ENCODE measurements around the gene AP3D1. TPM values are rescaled to one million over a fixed set of nuclear protein-coding genes. Genes with fewer than 3 reads are reported as not detected.

Gene AP3D1
- total RNA-seq, 2 experiments from 2014 or later = 80.0 to 99.8 TPM

- CTCF ChIA-PET (ENCODE audit: unreplicated experiment) = no interaction called here
- peaks cover 60% of the 10 kb centered on the region for H3K4me1 ChIP-seq (ENCODE audit: insufficient read depth, low read length, poor library complexity, severe bottlenecking)
- BruUV-seq (replicated peaks) = no TSS peak
- no peaks in the 10 kb centered on the region for H3K9me2 ChIP-seq (ENCODE audit: insufficient read depth, low read length)
- H3K4me3 ChIP-seq (ENCODE audit: low read depth, low read length, poor library complexity, severe bottlenecking) = peak overlapping the region; percentile 18
- peaks cover 5% of the 10 kb centered on the region; the same call in 1 of the 2 replicates for H3K36me3 ChIP-seq (ENCODE audit: insufficient read depth, low read length)
- H3K9me3 ChIP-seq (ENCODE audit: low read length) = no peaks in the 10 kb centered on the region
- peak overlapping the region; percentile 59 for H3K27ac ChIP-seq (ENCODE audit: low read depth, low read length, poor library complexity, severe bottlenecking)
- H4K20me1 ChIP-seq (ENCODE audit: insufficient read depth, low read length) = no peaks in the 10 kb centered on the region
- peak overlapping the region; percentile 62 for H3K4me2 ChIP-seq (ENCODE audit: low read length)
- H2AFZ ChIP-seq (ENCODE audit: low read length) = peak overlapping the region; percentile 79; the same call in 1 of the 2 replicates
- H3K79me2 ChIP-seq (ENCODE audit: insufficient read depth, low read depth, low read length) = no peaks in the 10 kb centered on the region; the same call in 1 of the 2 replicates
- intact Hi-C loops (cut with micrococcal nuclease; ENCODE audit: unreplicated experiment) = no loop called here
- TF ChIP-seq EZH2phosphoT487 (IDR thresholded peaks at IDR 0.05; ENCODE audit: borderline replicate concordance, low read depth, low read length) = no peak
- TF ChIP-seq CTCF (conservative IDR thresholded peaks at IDR 0.05; ENCODE audit: low read length) = no peak
- peak; percentile 58 for DNase-seq (ENCODE audit: low spot score)
- POLR2A ChIA-PET = interaction anchor here (0.6 kb wide), 2 partner anchors 12 to 69 kb away, joined by 3 to 4 read pairs; no protein-coding TSS in a partner anchor
Observed at GRCh38 chr19:2063824-2064223, 87.5 kb downstream of the AP3D1 start.

GRCh38 chr19:2062770-2063169, 88.6 kb downstream of the AP3D1 start:
- Histone ChIP-seq H3K36me3 (ENCODE audit: insufficient read depth, low read length) (no peaks in the 10 kb centered on the region), H3K4me2 (ENCODE audit: low read length) (peak overlapping the region; percentile 91), H3K9me3 (ENCODE audit: low read length) (no peaks in the 10 kb centered on the region), H3K9me2 (ENCODE audit: insufficient read depth, low read length) (no peaks in the 10 kb centered on the region), H3K27ac (ENCODE audit: low read depth, low read length, poor library complexity, severe bottlenecking) (peak overlapping the region; percentile 66), H2AFZ (ENCODE audit: low read length) (no peak overlapping the region; the same call in 1 of the 2 replicates), H3K79me2 (ENCODE audit: insufficient read depth, low read depth, low read length) (no peaks in the 10 kb centered on the region; the same call in 1 of the 2 replicates), H3K4me3 (ENCODE audit: low read depth, low read length, poor library complexity, severe bottlenecking) (peak overlapping the region; percentile 80), H3K4me1 (ENCODE audit: insufficient read depth, low read length, poor library complexity, severe bottlenecking) (peaks cover 64% of the 10 kb centered on the region), H4K20me1 (ENCODE audit: insufficient read depth, low read length) (no peaks in the 10 kb centered on the region)
- BruUV-seq (replicated peaks) = no TSS peak
- intact Hi-C loops (cut with micrococcal nuclease; ENCODE audit: unreplicated experiment) = no loop called here
- DNase-seq (ENCODE audit: low spot score) = no peak
- no peak for TF ChIP-seq CTCF (conservative IDR thresholded peaks at IDR 0.05; ENCODE audit: low read length)
- TF ChIP-seq EZH2phosphoT487 (IDR thresholded peaks at IDR 0.05; ENCODE audit: borderline replicate concordance, low read depth, low read length) = no peak
- ChIA-PET CTCF (ENCODE audit: unreplicated experiment) (no interaction called here), POLR2A (interaction anchor here (1.6 kb wide), 1 partner anchor 11 kb away, joined by 4 read pairs; no protein-coding TSS in a partner anchor)

- peak overlapping the region; percentile 66 for H3K27ac ChIP-seq (ENCODE audit: low read depth, low read length, poor library complexity, severe bottlenecking)
- no peaks in the 10 kb centered on the region for H3K9me3 ChIP-seq (ENCODE audit: low read length)
- intact Hi-C loops (cut with micrococcal nuclease; ENCODE audit: unreplicated experiment) = no loop called here
- TF ChIP-seq EZH2phosphoT487 (IDR thresholded peaks at IDR 0.05; ENCODE audit: borderline replicate concordance, low read depth, low read length) (no peak), CTCF (conservative IDR thresholded peaks at IDR 0.05; ENCODE audit: low read length) (no peak)
- H3K36me3 ChIP-seq (ENCODE audit: insufficient read depth, low read length) = no peaks in the 10 kb centered on the region
- peaks cover 64% of the 10 kb centered on the region for H3K4me1 ChIP-seq (ENCODE audit: insufficient read depth, low read length, poor library complexity, severe bottlenecking)
- H3K79me2 ChIP-seq (ENCODE audit: insufficient read depth, low read depth, low read length) = no peaks in the 10 kb centered on the region; the same call in 1 of the 2 replicates
- no peak for DNase-seq (ENCODE audit: low spot score)
- no peaks in the 10 kb centered on the region for H4K20me1 ChIP-seq (ENCODE audit: insufficient read depth, low read length)
- ChIA-PET POLR2A (interaction anchor here (1.0 to 1.6 kb wide), 2 partner anchors 10 to 20 kb away, joined by 3 to 4 read pairs; no protein-coding TSS in a partner anchor), CTCF (ENCODE audit: unreplicated experiment) (no interaction called here)
- H3K4me2 ChIP-seq (ENCODE audit: low read length) = peak overlapping the region; percentile 91
- H2AFZ ChIP-seq (ENCODE audit: low read length) = no peak overlapping the region; the same call in 1 of the 2 replicates
- no TSS peak for BruUV-seq (replicated peaks)
- H3K4me3 ChIP-seq (ENCODE audit: low read depth, low read length, poor library complexity, severe bottlenecking) = peak overlapping the region; percentile 80
- H3K9me2 ChIP-seq (ENCODE audit: insufficient read depth, low read length) = no peaks in the 10 kb centered on the region
Observed at GRCh38 chr19:2062389-2062729, 89.0 kb downstream of the AP3D1 start.

Measured in OCI-LY7 (cell line).